Activated CD4-positive, alpha-beta memory T cell treated with anti-CD3 and anti-CD28 coated beads, Interleukin-2, amount 10 ng/mL, durations not matched to agents 7 days and 5 days (primary cell): ENCODE results near the gene S100A7A. TPM values are rescaled to one million over a fixed set of nuclear protein-coding genes. Genes with fewer than 3 reads are reported as not detected.
"Not testable (repeated sequence)": the region's sequence is repeated elsewhere in the genome, so short reads cannot be mapped to it uniquely, and the experiment has no call there.

Experiments
- CTCF ChIA-PET: fragments of 350-600 bp; sonication (Branson Sonifier 250); formaldehyde crosslinking; loops from one replicate; lab custom pipeline; 2021; ENCODE audit warnings: antibody characterized with exemption, inconsistent platforms; lab: Charles Lee
- POLR2A ChIA-PET: fragments of 350-600 bp; sonication (Branson Sonifier 250); formaldehyde crosslinking; loops from one replicate; lab custom pipeline; 2021; ENCODE audit warnings: antibody characterized with exemption; lab: Charles Lee
- DNase-seq: peaks from one replicate; pipeline ENCODE4 v3.0.0-alpha.2; 2020
- H3K27ac Mint-ChIP-seq: one replicate; pipeline ENCODE4 v1.8.0; 2021; ENCODE audit warnings: mild to moderate bottlenecking, mixed read lengths
- H3K27me3 Mint-ChIP-seq: one replicate; pipeline ENCODE4 v1.8.0; 2021; ENCODE audit warnings: mixed read lengths
- H3K36me3 Mint-ChIP-seq: one replicate; pipeline ENCODE4 v1.8.0; 2021; ENCODE audit warnings: low read depth, mixed read lengths
- H3K4me1 Mint-ChIP-seq: one replicate; pipeline ENCODE4 v1.8.0; 2021; ENCODE audit warnings: mixed read lengths
- H3K4me3 Mint-ChIP-seq: one replicate; pipeline ENCODE4 v1.8.0; 2021; ENCODE audit warnings: mild to moderate bottlenecking, mixed read lengths
- H3K9me3 Mint-ChIP-seq: one replicate; pipeline ENCODE4 v1.8.0; 2021; ENCODE audit warnings: mixed read lengths
- total RNA-seq, 2 experiments: library from RNA; stranded (reverse); gene quantifications; one replicate each; pipeline ENCODE4 v1.2.3, GENCODE V29; 2021

The S100A7A gene
- total RNA-seq, 2 experiments from 2014 or later, result not detected

DNA sequence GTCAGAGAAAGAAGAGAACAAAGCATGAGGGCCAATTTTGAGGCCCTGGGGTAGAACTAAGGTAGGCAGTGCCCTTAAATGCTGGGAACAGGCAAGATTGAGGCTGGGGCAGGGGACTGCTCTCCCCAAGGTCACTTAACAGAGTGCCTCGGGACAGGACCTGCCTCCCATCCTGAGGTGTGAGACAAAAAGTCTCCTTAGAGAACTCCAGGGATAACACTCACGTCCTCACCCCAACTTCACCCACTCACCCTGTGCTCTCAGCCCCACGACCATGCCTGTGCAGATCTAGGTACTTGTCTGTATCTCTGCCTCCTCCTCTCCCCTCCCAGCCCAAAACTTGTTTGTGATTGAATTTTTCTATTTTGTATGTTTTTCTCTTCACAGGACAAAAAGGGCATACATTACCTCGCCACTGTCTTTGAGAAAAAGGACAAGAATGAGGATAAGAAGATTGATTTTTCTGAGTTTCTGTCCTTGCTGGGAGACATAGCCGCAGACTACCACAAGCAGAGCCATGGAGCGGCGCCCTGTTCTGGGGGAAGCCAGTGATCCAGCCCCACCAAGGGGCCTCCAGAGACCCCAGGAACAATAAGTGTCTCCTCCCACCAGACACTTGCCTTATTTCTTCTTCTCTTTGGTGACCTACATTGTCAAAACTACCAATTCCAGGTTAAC lies 2.6 kb downstream of the S100A7A start:
- H3K4me1 Mint-ChIP-seq, H3K4me3 Mint-ChIP-seq, H3K36me3 Mint-ChIP-seq, H3K27ac Mint-ChIP-seq, H3K9me3 Mint-ChIP-seq, H3K27me3 Mint-ChIP-seq, CTCF ChIA-PET, POLR2A ChIA-PET: not testable (repeated sequence)
- DNase-seq, result peak; percentile 0

DNA sequence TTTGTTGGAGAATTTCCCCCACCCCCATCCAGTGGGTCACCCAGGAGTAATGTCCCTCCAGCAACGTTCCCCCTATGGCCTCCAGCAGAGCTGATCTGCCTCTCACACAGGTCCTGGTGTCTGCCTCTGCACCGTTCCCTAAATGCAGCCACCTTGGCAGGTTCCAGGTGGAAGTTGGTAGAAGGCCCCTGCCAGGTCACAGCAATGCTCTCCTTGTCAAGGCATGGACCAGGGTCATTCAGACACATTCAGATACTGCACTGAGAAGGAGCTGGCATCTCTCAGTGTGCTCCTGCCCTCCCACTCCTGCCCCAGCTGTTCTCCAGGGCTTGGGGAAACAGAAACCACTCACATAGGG lies 3.1 kb downstream of the S100A7A start:
- H3K27ac Mint-ChIP-seq, H3K36me3 Mint-ChIP-seq, H3K4me3 Mint-ChIP-seq, POLR2A ChIA-PET, H3K27me3 Mint-ChIP-seq, H3K9me3 Mint-ChIP-seq, H3K4me1 Mint-ChIP-seq, CTCF ChIA-PET: not testable (repeated sequence)
- peak; percentile 12 for DNase-seq

DNA sequence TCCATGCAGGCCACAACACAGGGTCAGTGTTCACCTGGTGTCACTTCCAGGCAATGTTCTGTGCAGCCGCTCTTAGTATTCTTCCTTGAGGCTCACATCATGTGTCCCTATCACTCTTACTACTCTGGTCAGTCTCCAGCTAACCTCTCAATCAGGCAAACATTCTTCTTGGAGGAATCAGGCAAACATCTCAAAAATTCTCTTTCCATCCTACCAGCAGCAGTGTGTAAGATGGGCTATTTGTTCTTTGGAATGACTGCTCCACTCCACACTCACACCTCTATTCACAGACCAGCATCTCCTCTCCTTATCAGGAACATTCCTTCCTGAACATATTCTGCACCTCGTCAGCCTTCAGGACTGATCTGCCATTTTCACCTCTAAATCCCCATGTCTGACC lies 4.0 kb downstream of the S100A7A start:
- Mint-ChIP-seq H3K36me3 (no peaks in the 10 kb centered on the region), H3K27me3 (peaks cover 6% of the 10 kb centered on the region)

DNA sequence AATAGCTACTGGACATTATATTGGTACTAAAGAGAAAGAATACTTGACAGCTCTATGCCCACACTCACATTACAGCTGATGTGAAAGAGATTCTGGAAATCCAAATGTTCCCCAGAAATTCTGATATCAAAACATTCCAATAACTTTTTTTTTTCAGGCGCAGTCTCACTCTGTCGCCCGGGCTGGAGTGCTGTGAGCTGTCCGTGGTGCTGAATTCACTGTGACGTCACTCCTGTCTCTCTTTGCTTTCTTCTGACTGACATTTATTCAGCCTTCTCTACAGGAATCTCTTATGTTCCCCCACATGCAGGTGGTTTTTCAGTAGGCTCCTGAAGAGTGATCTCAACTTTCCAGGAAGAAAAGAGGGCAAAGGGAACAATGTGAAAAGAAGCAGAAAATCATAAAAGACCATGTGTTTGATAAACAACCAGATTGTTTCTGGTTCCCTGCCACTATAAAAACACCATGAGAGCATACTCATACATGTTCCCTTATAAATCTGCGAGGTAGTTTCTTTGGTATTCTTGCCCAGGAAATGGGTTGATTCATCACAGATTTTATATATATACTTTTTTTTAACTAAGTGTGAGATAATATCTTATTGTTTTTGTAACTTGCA lies 6.2 kb downstream of the S100A7A start:
- no peaks in the 10 kb centered on the region for H3K36me3 Mint-ChIP-seq
- DNase-seq, result peak; percentile 77
- H3K4me1 Mint-ChIP-seq, result no peaks in the 10 kb centered on the region
- H3K9me3 Mint-ChIP-seq, result no peaks in the 10 kb centered on the region
- ChIA-PET POLR2A (no interaction called here), CTCF (interaction anchor here (0.7 to 1.1 kb wide), 2 partner anchors 61 to 73 kb away, joined by 3 read pairs; no protein-coding TSS in a partner anchor)
- H3K27me3 Mint-ChIP-seq, result peaks cover 9% of the 10 kb centered on the region
- H3K27ac Mint-ChIP-seq, result no peak overlapping the region
- no peak overlapping the region for H3K4me3 Mint-ChIP-seq

More for the DNA sequence above, 4.0 kb downstream of the S100A7A start:
- Mint-ChIP-seq H3K4me3 (no peak overlapping the region), H3K27ac (no peak overlapping the region), H3K9me3 (no peaks in the 10 kb centered on the region), H3K4me1 (no peaks in the 10 kb centered on the region)
- ChIA-PET POLR2A (no interaction called here), CTCF (no interaction called here)
- no peak for DNase-seq

DNA sequence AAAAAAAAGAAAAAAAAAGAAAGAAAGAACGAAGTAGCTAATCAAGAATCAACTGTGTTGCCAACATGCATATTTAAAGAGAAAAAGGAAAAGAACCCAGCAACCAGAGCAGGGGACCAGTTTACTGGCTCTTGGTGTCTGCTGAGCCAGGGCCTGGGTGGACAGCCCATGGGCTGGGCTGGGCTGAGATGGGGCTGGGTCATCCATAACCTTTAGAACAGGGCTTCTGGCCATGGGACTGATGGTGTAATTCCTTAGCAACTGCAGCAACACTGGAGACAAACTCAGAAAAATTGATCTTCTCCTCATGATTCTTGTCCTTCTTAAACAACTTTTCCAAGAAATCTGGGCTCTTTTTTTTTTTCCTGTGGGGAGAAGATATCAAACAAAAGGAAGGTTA lies 10.5 kb downstream of the S100A7A start:
- H3K36me3 Mint-ChIP-seq, result no peaks in the 10 kb centered on the region
- no peak for DNase-seq
- H3K27ac Mint-ChIP-seq, result no peak overlapping the region
- H3K4me1 Mint-ChIP-seq, result no peaks in the 10 kb centered on the region
- H3K9me3 Mint-ChIP-seq, result no peaks in the 10 kb centered on the region
- POLR2A ChIA-PET, result no interaction called here
- CTCF ChIA-PET, result no interaction called here
- no peak overlapping the region for H3K4me3 Mint-ChIP-seq
- H3K27me3 Mint-ChIP-seq, result peaks cover 13% of the 10 kb centered on the region

DNA sequence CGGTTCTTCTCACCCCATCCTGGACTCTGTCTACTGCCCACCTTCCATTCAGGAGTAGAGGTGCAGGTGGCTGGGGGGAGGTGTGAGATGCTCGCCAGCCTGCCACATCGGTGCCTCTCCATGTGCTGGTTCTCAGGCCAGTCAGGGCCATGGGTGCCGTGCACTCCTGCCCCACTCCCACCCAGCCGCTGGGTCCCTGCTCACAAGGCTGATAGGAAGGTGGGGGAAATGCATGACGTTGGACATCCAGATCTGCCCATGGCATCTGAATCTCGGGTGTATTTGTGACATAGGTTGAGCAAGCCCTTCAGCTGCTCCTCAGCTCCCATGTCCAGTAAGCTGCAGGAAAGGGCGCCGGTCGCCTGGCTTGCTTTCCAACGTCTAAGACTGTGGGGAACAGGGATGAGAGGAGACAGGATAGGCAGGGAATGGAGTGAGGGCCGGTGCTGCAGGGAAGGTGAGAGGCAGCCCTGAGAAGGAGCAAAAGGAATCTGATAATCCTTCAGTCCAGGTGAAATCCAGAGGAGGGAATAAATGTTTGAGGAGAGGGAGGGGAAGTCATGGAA lies 11.8 kb downstream of the S100A7A start:
- POLR2A ChIA-PET, result no interaction called here
- Mint-ChIP-seq H3K4me1 (no peaks in the 10 kb centered on the region), H3K27me3 (peaks cover 13% of the 10 kb centered on the region), H3K27ac (no peak overlapping the region), H3K9me3 (no peaks in the 10 kb centered on the region), H3K4me3 (no peak overlapping the region), H3K36me3 (no peaks in the 10 kb centered on the region)
- CTCF ChIA-PET, result no interaction called here
- no peak for DNase-seq

DNA sequence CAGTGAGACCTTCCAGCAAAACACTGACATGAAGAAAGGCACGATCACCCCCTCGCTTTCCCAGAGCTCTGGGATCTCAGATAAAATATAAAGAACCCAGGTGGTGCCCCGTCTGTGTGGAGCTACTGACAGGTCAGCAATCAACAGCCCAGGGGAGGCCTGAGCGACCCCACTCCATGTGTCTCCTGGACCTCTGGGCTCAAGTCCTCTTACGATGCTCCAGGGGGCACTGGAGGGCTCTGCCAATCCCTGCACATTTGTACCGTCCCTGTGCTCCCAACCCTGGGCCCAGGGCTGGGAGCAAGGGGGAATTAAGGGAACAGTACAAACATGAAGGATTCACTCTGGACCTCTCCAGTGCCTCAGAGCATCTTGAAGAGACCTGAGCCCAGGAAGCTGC lies 12.5 kb downstream of the S100A7A start:
- no peaks in the 10 kb centered on the region for H3K4me1 Mint-ChIP-seq
- H3K9me3 Mint-ChIP-seq, result no peaks in the 10 kb centered on the region
- ChIA-PET CTCF (no interaction called here), POLR2A (no interaction called here)
- no peaks in the 10 kb centered on the region for H3K36me3 Mint-ChIP-seq
- no peak for DNase-seq
- no peak overlapping the region for H3K27ac Mint-ChIP-seq
- H3K4me3 Mint-ChIP-seq, result no peak overlapping the region
- peaks cover 13% of the 10 kb centered on the region for H3K27me3 Mint-ChIP-seq

DNA sequence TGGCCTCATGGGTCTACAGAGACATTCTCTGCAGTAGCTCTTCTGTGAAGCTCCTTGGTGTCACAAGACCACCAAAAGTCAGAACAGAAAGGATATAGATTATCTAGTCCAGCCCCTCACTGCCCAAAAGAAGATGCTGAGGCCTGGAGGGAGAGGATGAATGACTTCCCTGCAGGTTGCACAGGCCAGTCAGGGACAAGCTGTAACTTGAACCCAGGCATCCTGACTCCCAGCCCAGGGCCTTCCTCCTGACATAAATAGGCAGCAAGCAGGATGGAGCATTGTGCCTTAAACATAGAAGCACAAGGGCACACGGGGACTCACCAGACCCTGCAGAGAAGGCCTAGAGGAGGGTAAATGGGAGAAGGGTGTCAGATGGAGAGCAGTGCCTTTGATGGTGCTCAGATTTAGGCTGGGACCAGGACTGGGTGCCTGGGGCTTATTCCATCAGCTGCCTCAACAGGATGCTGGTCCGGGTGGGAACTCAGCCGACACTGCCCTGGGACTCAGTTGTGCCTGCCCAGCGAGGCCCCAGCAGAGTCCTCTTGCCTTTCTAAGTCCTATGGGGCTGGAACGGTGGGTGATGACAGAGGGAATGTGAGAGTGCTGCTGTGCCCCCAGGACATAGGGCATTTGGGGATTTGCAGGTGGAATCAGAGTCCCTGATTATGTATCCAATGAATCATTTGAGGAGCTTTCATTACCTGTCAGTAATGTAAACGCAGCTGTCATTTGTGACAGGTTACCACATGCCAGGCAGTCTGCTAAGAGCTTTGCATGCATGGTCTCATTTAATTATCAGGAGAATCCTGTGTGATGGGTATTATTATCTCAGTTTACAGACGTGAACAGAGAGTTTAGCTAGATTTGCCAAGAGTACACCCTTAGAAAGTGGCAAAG lies 13.2 kb downstream of the S100A7A start:
- ChIA-PET CTCF (no interaction called here), POLR2A (no interaction called here)
- Mint-ChIP-seq H3K27ac (no peak overlapping the region), H3K36me3 (no peaks in the 10 kb centered on the region), H3K27me3 (peaks cover 13% of the 10 kb centered on the region), H3K9me3 (no peaks in the 10 kb centered on the region), H3K4me1 (no peaks in the 10 kb centered on the region), H3K4me3 (no peak overlapping the region)
- DNase-seq, result no peak

DNA sequence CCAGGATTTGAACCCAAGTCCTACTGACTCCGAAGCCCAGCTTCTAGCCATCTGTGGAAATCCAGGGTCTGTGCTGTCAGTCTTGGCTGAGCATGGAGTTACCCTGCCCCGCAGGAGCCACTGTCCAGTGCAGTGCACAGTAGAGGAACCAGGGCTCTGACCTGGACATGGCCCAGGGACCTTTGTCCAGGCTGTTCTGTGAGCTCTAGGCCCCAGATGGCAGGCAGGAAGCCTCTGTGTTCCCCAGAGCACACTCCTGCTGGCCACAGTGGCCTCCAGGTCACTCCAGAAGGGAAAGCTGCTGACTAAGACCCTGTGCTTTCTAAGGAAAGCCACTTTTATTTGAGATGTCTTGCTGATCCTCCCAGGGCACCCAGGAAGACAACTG lies 13.8 kb downstream of the S100A7A start:
- Mint-ChIP-seq H3K36me3 (no peaks in the 10 kb centered on the region), H3K4me3 (no peak overlapping the region), H3K9me3 (no peaks in the 10 kb centered on the region), H3K4me1 (no peaks in the 10 kb centered on the region), H3K27me3 (peaks cover 10% of the 10 kb centered on the region), H3K27ac (no peak overlapping the region)
- no peak for DNase-seq
- ChIA-PET CTCF (no interaction called here), POLR2A (no interaction called here)

DNA sequence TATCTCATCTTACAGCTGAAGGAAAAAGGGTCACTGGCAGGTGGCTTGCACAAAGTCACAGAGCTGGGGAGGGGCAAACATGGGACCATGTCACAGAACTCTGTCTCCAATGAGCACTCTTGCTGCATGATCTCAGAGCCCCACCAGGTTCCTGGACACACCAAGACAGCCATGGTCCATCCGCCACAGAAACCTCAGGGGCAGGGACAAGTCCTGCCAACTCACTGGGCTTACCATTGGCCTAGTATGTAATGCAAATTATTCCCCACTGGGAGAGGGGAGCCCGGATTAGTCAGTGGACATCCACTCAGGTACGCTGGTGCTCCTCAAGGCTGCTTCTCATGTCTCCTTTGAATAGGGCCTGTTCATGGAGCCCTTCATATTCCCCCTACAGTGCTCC lies 14.2 kb downstream of the S100A7A start:
- Mint-ChIP-seq H3K4me1 (no peaks in the 10 kb centered on the region), H3K9me3 (no peaks in the 10 kb centered on the region), H3K27me3 (peaks cover 7% of the 10 kb centered on the region), H3K4me3 (no peak overlapping the region), H3K27ac (no peak overlapping the region), H3K36me3 (no peaks in the 10 kb centered on the region)
- DNase-seq, result no peak
- ChIA-PET POLR2A (no interaction called here), CTCF (no interaction called here)

DNA sequence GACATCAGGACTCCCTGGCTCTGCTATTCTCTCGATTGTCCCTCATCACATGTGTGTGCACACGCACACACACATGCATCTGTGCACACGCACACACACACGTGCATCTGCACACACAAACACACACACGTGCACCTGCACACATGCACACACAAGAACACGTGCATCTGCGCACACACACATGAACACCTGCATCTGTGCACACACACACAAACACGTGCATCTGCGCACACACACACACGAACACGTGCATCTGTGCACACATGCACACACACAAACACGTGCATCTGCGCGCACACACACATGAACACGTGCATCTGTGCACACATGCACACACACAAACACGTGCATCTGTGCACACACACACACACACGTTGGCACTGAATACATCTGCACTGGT lies 14.7 kb downstream of the S100A7A start:
- no peak overlapping the region for H3K4me3 Mint-ChIP-seq
- POLR2A ChIA-PET, result no interaction called here
- no peaks in the 10 kb centered on the region for H3K9me3 Mint-ChIP-seq
- CTCF ChIA-PET, result no interaction called here
- no peaks in the 10 kb centered on the region for H3K36me3 Mint-ChIP-seq
- H3K27ac Mint-ChIP-seq, result no peak overlapping the region
- H3K4me1 Mint-ChIP-seq, result no peaks in the 10 kb centered on the region
- H3K27me3 Mint-ChIP-seq, result peaks cover 7% of the 10 kb centered on the region
- no peak for DNase-seq

DNA sequence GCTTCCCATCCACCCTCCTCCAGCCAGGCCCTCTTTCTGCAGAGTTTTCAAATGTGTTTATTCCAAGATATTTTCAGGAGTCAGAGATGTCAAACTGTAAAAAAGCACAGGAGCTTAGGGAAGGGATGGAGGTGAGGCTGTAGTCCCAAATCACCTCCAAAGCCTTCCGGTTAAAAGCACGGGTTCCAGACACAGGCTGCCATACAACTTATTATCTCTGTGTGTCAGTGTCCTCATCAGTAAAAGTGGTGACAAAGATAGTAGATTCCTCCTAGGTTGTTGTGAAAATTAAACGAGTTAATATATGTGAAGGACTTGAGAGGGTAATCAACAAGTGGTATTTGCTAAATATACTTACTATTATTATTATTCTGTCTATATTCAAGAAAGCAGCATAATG lies 15.1 kb downstream of the S100A7A start:
- Mint-ChIP-seq H3K4me1 (no peaks in the 10 kb centered on the region), H3K27me3 (peaks cover 7% of the 10 kb centered on the region), H3K9me3 (no peaks in the 10 kb centered on the region), H3K27ac (no peak overlapping the region), H3K4me3 (no peak overlapping the region), H3K36me3 (no peaks in the 10 kb centered on the region)
- DNase-seq, result no peak
- ChIA-PET POLR2A (no interaction called here), CTCF (no interaction called here)

DNA sequence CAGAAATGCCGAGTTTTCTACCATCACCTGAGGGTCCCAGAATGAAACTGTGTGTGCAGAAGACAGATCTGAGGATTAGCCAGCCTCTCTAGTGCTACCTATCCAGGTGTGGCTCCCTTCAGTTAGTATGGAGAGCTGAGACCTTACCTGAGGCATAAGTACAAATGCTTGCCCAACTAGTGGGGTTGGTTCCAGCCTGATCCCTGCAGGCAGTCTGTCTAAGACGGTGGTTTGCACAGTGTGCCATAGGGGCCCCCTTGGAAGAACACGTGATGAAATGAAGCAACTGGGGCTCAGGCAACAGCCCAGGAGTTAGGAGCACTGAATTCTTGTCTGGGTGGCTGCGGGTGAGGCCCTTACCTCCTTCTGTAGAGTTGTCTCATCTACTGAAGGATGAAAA lies 15.6 kb downstream of the S100A7A start:
- H3K4me1 Mint-ChIP-seq, result no peaks in the 10 kb centered on the region
- H3K36me3 Mint-ChIP-seq, result no peaks in the 10 kb centered on the region
- CTCF ChIA-PET, result no interaction called here
- no peak for DNase-seq
- no peak overlapping the region for H3K27ac Mint-ChIP-seq
- H3K4me3 Mint-ChIP-seq, result no peak overlapping the region
- POLR2A ChIA-PET, result no interaction called here
- H3K9me3 Mint-ChIP-seq, result no peaks in the 10 kb centered on the region
- H3K27me3 Mint-ChIP-seq, result peaks cover 7% of the 10 kb centered on the region
